IPS-18c (cell line): ENCODE data around the gene SMYD2.

Source experiments
- H3K4me3 ChIP-seq: 2 replicates; pipeline ENCODE4 v1.7.0; 2013; ENCODE audit warnings: low read depth, mild to moderate bottlenecking, low read length, moderate library complexity; ENCODE audit not compliant: insufficient read depth
- H3K9me3 ChIP-seq: one replicate; pipeline ENCODE4 v1.6.1; 2013; ENCODE audit warnings: mild to moderate bottlenecking, low read length, moderate library complexity; ENCODE audit not compliant: control insufficient read depth, insufficient read depth

SMYD2 gene, protein sequence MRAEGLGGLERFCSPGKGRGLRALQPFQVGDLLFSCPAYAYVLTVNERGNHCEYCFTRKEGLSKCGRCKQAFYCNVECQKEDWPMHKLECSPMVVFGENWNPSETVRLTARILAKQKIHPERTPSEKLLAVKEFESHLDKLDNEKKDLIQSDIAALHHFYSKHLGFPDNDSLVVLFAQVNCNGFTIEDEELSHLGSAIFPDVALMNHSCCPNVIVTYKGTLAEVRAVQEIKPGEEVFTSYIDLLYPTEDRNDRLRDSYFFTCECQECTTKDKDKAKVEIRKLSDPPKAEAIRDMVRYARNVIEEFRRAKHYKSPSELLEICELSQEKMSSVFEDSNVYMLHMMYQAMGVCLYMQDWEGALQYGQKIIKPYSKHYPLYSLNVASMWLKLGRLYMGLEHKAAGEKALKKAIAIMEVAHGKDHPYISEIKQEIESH

DNA sequence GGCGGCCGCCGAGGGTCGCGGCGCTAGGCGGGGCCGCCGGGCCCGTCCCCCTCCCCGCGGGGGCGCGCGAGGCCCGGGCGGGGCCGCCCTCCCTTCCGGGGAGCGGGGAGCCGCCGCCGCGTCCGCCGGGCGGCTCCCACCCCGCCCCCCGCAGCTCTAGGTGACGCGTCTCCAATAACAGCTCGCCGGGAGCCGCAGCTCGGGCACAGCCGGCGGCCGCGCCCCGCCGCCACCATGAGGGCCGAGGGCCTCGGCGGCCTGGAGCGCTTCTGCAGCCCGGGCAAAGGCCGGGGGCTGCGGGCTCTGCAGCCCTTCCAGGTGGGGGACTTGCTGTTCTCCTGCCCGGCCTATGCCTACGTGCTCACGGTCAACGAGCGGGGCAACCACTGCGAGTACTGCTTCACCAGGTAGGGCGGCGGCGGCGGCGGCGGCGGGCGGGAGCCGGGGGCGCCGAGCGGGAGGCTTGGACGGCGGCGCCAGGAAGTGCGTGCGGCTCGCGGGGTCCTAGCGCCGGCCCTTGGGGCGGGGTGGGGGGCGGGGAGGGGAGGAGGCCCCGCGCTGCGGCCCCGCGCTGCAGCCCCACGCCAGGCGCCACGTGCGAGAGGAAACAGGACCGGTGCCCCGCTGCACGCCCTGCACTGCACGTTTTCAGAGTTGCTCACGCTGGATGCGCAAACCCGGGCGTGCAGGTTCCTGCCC is at the start of gene SMYD2:
Gene SMYD2, plus strand, starts transcription at position 139 of the 699 bp plus-strand sequence. Its CDS starts 96 bp downstream, at position 235.
- Histone ChIP-seq H3K9me3 (peaks cover 3% of the 10 kb centered on the region), H3K4me3 (peak within 1 kb of the TSS; percentile 82)

DNA sequence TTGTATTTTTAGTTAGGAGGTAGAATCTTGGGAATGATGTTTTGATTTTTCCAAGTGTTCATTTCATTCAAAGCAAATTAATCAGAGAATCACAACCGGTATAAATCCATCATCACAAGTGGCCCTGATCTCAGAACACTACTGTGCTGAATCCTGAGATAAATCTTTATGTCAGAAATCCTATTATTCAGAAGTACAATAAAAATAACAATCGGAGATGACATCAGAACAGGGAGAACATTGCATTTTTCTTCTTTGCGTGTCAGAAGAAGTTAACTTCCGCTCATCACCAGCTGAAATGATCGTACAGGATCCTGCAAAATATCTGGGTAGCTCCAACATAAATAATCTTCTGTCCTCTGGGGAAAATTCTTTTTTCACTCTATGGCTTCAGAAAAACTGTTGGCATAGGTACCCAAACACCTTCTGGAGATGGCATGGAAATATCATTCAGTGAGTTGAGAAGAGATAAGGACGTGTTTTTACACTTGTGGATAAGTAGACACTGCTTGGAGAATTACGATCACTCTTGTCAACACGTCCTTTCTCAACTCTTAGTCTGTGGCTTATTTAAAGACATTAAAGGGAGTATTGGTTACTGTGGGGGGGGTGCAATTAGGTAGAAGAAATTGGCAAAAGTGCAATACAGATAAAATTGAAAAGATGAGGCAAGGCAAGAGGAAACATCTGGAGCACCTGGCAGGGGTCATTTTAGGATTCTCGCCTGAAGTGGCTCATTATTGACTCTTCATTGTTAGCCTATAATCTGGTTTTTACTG is 46.9 kb upstream of the SMYD2 start:
- no peaks in the 10 kb centered on the region for H3K9me3 ChIP-seq
- H3K4me3 ChIP-seq: no peak overlapping the region

DNA sequence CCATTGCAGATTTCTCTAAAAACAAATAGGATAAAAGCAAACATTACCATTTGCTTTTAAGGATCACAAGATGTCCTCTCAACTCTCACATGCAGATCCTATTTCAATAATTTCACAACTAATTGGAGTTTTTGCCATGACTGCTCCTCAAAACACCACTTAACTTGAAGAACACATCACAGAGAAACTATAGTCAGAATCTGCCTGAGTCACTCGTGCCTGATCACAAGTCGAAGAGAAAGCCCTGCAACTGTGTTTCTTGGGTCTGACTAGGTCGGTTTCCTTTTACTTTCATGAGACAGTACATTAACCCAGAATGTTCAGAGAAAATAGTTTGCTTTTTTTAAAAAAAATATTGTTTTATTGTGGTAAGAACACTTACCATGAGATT is 46.3 kb upstream of the SMYD2 start:
- H3K4me3 ChIP-seq: no peak overlapping the region
- H3K9me3 ChIP-seq: no peaks in the 10 kb centered on the region

DNA sequence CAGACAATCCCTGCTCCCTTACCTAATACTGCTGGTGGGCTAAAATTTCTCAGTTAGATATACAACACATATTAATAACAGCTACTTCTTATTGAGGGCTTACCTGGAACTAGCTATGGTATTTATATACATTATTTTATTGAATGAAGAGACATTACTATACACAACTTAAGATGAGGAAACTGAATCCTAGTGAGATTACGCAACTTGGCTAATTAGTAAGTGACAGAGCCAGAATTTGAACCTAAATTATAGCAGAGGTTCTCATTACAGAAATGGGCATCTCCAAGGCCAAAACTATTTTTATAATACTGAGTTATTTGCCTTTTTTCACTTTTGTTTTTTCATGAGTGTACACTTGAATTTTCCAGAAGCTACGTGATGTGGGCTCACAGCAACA is 44.5 kb upstream of the SMYD2 start:
- H3K4me3 ChIP-seq: no peak overlapping the region
- no peaks in the 10 kb centered on the region for H3K9me3 ChIP-seq

DNA sequence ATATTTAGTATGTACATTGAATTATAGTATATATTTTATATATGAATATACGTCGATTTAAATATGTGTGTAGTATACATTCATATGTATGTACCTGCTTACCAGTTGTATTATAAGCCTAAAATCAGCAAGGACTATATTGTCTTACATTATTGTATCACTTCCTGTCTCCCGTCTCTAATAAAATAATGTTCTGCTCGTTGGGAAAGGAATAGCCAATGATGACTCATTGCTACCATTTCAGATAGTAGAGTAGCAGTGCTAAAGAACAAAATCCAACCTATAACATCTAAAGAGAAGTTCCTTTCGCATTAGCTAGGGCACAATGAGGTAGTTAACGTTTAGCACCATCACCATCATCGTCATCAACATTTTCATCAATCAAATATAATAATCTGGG is 39.9 kb upstream of the SMYD2 start:
- no peak overlapping the region for H3K4me3 ChIP-seq
- no peaks in the 10 kb centered on the region for H3K9me3 ChIP-seq

DNA sequence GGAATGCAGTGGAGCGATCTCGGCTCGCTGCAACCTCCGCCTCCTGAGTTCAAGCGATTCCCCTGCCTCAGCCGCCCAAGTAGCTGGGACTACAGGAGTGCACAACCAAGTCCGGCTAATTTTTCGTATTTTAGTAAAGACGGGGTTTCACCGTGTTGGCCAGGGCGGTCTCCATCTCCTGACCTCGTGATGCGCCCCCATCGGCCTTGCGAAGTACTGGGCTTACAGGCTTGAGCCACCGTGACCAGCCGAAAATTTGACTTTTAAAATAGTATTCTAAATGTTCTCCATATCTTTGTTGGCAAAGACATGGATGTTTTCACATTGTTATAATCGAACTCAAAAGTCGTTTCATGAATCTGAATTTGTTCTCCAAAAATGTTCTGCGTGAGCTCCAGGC is 36.7 kb upstream of the SMYD2 start:
- Histone ChIP-seq H3K4me3 (no peak overlapping the region), H3K9me3 (no peaks in the 10 kb centered on the region)

DNA sequence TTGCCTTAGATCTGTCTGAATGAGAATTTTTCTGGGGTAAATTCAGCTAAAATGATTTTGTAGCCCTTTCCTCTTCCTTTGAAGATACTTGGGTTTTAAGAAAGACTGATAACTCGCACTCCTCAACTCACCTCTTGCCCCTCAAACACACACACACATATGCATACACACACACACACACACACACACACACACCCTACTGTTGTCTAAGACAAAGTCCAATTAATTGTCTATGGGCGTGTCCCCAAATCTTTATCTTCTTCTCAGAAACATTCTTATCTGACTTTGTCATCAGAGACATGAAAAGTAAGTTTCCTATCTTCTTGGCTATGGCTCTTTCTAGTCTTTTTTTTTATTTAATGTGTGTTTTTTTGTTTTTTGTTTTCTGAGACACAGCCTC is 36.1 kb upstream of the SMYD2 start:
- no peaks in the 10 kb centered on the region for H3K9me3 ChIP-seq
- H3K4me3 ChIP-seq: no peak overlapping the region

DNA sequence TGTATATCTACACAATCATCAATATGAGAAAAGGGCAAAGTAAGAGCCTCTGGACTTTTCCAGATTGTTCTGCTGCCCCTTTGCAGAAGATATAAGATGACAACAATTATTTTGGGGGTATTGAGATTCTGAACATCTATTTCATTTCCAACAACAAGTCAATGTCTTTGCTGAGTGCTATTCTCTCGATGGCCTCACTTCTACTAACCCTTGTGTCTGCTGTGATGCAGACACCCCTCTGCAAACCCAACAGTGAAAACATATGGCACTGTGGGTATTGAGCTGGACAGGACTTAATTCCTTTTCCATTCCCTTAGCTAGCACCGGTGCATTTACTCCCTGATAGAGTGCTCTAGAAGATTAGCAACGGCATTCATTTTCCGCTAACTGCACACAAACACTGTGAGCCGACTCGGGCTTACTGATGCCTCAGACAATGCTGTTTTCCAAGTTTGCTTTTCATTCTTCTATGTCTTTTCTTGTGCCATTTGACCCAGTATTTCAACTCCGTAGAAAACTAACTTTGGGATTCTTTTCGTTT is 33.4 kb upstream of the SMYD2 start:
- no peaks in the 10 kb centered on the region for H3K9me3 ChIP-seq

DNA sequence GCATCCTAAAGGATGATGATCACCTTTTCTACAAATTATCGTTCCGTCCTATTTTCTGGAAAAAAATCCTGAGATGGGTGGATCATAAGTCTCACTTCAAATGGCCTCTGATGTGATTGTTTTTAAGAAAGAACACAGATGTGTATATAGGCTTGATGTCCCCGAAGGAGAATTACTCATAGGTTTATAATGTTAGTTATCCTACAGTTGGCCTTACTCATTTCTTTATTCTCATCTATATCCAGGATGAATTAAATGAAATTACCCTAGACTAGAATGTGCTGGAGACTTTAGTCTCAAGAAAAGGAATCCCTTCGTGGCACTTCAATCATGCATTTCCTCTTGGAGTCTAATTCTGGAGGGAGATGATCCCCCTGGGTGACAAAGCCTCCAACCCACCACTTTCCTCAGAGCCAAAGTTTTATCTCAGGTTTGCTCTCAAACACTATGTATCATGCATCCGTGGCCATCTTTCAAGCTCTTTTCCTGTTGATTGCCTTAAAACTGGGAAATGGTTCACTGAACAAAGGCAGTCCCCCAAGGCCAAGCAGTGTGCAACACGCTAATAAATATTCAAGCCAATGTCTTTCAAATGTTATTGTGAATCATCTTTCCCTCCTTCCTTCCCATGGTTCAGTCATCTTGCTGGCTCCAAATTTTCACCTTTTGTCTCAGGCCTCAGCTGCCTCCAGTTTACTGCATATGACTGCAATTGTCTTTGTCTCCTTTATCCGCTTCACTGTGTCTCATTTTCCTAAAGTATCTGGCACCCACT is 32.5 kb upstream of the SMYD2 start:
- Histone ChIP-seq H3K4me3 (no peak overlapping the region), H3K9me3 (no peaks in the 10 kb centered on the region)

More for the DNA sequence above, 33.4 kb upstream of the SMYD2 start:
- H3K4me3 ChIP-seq: no peak overlapping the region

DNA sequence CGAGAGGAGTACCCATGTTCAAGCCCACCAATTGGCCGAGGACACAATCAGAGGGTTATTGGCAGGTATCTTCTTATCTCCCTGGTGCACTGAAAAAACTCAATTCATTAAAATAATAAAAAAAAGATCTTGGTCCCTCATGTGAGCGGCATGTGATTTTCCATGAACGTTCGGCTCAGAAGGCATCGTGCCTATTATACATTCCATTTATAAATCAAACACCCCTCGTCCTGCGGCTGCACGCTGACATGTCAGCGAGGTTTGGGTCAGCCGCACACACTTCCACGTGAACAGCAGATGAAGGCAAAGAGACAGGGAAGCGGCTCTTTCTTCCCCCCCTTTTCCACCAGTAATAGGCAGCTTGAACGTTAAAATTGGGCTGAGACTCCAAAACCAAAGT is 31.3 kb upstream of the SMYD2 start:
- H3K9me3 ChIP-seq: no peaks in the 10 kb centered on the region

DNA sequence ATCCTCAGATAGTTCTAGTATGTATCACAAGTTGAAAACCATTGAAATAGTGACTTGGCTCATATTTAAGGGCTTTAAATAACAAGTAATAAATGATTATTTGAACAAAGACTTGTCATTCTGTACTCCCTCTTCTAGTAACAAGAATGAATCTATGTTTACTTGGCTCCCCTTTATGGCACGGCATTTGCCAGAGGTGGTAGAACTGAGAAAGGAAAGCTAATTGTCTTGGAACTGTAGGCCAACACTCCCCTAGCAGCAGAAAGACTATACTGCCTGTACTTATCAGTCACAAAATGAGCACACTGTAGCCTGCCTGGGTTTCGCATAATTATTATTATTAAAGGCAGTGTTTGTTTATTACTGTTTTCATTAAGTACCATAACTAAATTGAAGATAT is 29.6 kb upstream of the SMYD2 start:
- H3K9me3 ChIP-seq: no peaks in the 10 kb centered on the region
- no peak overlapping the region for H3K4me3 ChIP-seq

More for the DNA sequence above, 31.3 kb upstream of the SMYD2 start:
- no peak overlapping the region for H3K4me3 ChIP-seq

DNA sequence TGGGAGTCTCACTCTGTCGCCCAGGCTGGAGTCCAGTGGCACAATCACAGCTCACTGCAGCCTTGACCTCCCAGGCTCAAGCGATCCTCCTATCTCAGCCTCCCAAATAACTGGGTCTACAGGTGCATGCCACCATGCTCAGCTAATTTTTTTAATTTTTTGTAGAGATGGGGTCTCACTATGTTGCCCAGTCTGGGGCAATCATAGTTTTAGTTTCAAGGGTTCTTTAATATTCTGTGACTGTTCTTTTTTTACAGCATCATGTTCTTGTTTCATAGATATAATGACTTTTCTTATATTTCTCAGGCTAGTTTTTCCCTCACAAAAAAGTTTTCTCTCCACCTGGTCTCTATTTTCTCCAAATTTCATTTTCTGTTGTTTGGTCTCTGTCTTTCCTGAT is 25.4 kb upstream of the SMYD2 start:
- no peak overlapping the region for H3K4me3 ChIP-seq
- H3K9me3 ChIP-seq: no peaks in the 10 kb centered on the region

DNA sequence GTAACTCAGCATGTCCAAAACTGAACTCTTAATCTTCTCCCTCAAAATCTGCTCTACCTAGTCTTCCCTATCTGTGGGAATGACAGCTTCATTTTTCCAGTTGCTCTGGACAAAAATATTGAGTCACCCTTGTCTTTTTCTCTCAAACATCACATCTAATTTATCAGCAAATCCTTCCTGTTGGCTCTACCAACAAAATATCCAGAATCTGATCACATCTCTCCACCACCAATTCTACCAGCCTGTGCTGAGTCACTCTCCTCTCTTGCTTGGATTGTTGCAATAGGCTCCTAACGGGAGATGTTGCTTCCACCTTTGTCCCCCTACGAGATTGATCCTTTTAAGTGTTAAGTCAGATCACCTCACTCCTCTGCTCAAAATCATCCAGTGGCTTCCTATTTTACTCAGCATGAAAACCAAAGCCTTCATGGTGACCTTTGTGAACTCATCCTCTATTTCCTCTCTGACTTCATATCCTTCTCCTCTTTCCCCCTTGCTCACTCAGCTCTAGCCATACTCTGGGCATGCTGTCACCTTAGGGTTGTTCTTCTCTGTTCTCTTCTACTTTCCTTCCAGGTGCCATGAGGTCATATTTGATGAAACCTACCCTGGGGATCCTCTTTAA is 21.5 kb upstream of the SMYD2 start:
- Histone ChIP-seq H3K9me3 (no peaks in the 10 kb centered on the region), H3K4me3 (no peak overlapping the region)

DNA sequence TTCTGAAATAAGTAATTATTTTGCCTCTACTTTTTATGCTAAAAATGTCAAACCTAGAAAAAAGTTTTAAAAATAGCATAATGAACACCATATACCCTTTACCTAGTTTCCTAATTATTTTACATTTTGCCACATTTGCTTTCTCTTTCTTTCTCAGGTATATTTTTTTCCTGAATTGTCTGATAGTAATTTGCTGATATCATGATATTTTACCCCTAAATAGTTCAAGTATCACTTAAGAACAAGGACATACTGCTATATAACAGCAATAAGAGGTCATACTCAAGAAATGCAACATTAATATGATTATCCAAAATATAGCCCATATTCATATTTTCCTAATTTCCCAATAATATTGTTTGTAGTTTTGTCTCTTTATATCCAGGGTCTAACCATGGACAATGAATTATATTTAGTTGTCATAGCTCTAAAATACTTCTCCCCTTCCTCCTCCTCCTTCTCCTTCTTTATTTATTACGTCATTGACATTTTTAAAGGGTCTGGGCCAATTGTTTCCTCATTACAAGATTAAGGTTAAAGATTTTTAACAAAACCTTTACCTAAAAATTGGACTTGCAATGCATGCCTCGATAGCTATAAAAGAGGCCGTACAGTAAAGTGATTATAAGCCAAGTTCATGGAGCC is 20.3 kb upstream of the SMYD2 start:
- H3K9me3 ChIP-seq: no peaks in the 10 kb centered on the region
- H3K4me3 ChIP-seq: no peak overlapping the region

DNA sequence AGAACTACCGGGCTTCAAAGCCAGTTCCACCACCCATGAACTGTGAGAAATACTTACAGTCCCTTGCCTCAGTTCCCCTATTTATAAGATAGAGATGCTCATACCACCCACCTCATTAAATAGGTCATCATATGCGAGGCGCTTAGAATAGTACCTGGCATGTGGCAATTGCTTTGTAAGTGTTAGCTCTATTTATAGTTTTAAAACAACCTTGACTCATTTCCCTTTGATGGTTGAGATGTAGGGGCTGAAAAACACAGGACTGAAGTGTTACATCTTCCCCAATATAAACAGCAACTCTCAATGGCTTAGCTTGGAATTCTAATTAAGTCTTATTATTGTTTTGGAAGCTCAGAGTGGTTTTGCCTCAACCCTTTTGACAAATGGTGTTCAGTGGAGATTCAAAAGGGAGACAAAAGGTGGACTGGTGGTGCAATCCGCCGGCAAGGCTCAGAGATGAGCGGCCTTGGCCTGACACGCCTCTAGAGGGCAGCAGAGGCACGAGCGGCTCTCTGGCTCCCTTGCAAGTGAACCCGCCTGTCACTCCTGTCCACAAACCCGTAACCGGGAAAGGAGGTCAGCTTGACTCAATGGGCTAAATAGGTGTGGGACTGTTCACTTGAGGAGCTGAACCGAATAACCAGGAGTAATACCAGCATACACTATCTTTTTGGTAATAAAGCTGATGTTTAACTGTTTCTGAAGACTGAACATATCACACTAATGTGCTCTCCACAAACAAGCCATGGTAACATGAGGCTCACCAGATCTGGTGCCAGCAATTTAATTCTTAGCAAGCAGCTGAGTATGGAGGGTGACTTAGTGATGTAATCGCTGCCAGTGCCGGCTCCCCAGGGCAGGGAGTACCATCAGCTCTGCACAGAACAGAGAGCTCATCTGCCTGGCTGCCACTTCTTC is 19.5 kb upstream of the SMYD2 start:
- Histone ChIP-seq H3K4me3 (no peak overlapping the region), H3K9me3 (no peaks in the 10 kb centered on the region)
